Urinary bladder (tissue), 4 donors: Measurements from ENCODE around the gene GRM7. TPM values are rescaled to one million over a fixed set of nuclear protein-coding genes. Genes with fewer than 3 reads are reported as not detected.

Experiments
- DNase-seq: peaks from one replicate; pipeline ENCODE4 v3.0.0-alpha.2; 2015; ENCODE audit errors: extremely low spot score
- H3K27ac ChIP-seq: one replicate; pipeline ENCODE4 v1.5.1; 2013; ENCODE audit warnings: low read depth, mild to moderate bottlenecking, moderate library complexity
- H3K36me3 ChIP-seq: one replicate; pipeline ENCODE4 v1.6.1; 2013; ENCODE audit warnings: mild to moderate bottlenecking, moderate library complexity; ENCODE audit not compliant: insufficient read depth
- H3K4me1 ChIP-seq: one replicate; pipeline ENCODE4 v1.6.1; 2013; ENCODE audit warnings: mild to moderate bottlenecking, moderate library complexity; ENCODE audit not compliant: insufficient read depth
- H3K4me3 ChIP-seq: one replicate; pipeline ENCODE4 v1.5.1; 2013; ENCODE audit warnings: low read depth, low read length
- WGBS: extraction: QIAGEN DNeasy Blood & Tissue Kit; methylation state at CpG from one replicate; pipeline ENCODE4 v1.1.7; 2013; 5-methylcytosine and 5-hydroxymethylcytosine counted together
- polyA plus RNA-seq: library from polyadenylated mRNA; stranded (reverse); fragments of 200-250 nt; gene quantifications from one replicate; pipeline ENCODE4 v1.2.3, GENCODE V29; 2013
- total RNA-seq: library from RNA; depleted of rRNA; stranded (reverse); fragments of >200 nt; gene quantifications from one replicate; pipeline ENCODE4 v1.2.3, GENCODE V29; 2014
- donor health status: healthy with polysubstance abuse.
- donor health status: healthy.

Gene GRM7
- total and polyA plus RNA-seq, 2 donors: 2.3 to 14.6 TPM

DNA sequence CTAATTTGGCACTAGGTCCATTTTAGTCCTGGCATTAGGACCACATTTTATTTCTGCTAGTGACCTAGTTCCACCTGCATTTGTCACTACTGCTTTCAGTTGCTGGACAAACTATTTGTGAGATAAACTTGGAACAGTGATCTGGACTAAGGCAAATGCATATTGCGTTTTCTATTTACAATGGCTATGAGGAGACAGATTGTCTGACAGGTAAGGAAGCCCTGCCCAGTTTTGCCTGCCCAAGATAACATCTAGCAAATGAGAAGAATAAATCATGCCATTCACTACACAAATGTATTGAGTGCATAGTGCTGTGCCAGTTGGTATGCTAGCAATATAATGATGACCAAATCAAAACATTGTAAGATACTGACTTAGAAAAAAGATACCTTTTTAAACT is 245.7 kb downstream of the GRM7 start:
- no peak for DNase-seq
- no peaks in the 10 kb centered on the region for H3K4me1 ChIP-seq
- no peak overlapping the region for H3K4me3 ChIP-seq
- no peak overlapping the region for H3K27ac ChIP-seq
- no peaks in the 10 kb centered on the region for H3K36me3 ChIP-seq
- WGBS: 56% methylated on average over 1 of the region's 1 CpG

DNA sequence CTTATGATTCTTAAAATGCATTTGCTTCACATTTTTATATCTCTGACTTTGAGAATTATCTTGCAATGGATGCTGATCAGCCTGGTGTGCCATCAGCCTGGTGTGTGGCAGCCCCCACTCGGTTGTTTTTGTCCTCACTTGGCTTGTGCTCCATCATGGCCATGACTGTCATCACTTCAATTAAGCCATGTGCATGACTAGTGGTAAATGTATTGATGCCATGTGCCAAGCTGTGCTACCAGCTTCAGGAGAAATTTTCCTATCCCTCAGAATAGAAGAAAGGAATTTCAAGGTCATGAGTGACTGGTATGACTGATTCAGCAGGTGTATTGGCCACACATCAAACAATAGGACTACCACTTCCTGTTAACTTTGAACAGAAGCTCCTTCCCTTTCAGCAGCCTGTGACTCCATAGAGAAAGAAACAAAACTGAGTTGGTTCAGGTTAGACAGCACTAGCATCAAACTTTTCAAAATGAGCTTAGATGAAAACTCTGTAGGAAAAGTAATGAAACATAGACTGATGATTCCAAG is 251.7 kb downstream of the GRM7 start:
- no peak overlapping the region for H3K27ac ChIP-seq
- H3K4me3 ChIP-seq: no peak overlapping the region
- WGBS: 94% methylated on average over 1 of the region's 1 CpG

DNA sequence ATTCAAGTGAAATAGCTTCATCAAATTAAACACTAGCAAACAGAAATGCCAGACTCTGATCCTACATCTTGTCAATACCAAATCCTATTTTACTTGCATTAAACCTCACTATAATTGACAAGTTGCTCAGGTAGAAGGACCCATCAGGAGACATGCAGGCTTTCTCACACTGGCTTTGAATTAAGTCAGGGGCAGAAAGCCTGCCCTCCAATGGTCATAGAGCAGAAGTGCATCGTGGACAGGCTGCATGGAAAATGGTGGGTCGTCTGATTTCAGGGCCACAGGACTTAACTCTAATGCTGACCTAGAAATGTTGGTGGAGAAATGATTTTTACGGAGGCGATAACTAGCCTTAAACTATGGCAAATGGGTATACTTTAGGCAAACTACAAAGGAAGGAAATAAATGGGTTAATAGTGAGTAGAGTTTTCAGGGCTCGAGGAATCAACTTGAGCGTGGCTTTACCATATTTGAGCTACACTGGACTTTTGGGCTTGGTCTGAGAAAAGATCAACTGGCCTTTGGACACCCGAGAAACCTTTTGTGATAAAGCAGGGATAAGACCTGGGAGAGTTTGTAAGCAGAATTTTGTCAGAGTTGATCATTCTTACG is 283.9 kb downstream of the GRM7 start:
- Histone ChIP-seq H3K36me3 (no peaks in the 10 kb centered on the region), H3K4me1 (no peaks in the 10 kb centered on the region), H3K4me3 (no peak overlapping the region), H3K27ac (no peak overlapping the region)
- 77% methylated on average over 8 of the region's 8 CpGs for WGBS
- no peak for DNase-seq

More for the DNA sequence above, 251.7 kb downstream of the GRM7 start:
- DNase-seq: no peak
- Histone ChIP-seq H3K4me1 (peaks cover 1% of the 10 kb centered on the region), H3K36me3 (no peaks in the 10 kb centered on the region)

DNA sequence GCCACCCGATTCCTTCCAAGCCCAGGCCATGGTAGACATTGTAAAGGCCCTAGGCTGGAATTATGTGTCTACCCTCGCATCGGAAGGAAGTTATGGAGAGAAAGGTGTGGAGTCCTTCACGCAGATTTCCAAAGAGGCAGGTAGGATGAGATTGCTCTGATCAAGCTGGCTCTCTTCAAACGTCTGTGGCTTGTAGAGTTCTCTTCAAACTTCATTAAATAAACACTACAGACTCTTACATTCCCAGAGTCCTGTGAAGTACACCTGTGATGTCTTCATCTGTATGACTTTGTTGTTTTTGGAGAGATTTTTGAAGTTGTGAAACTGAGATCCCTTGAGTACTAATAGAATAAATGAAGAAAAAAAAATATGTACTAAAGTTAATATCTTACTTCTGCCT is 285.6 kb downstream of the GRM7 start:
- Histone ChIP-seq H3K36me3 (no peaks in the 10 kb centered on the region), H3K4me1 (no peaks in the 10 kb centered on the region)
- WGBS: 87% methylated on average over 5 of the region's 5 CpGs

GRCh38 chr3:7158516-7158915 is 297.6 kb downstream of the GRM7 start:
- Histone ChIP-seq H3K4me3 (no peak overlapping the region), H3K36me3 (no peaks in the 10 kb centered on the region), H3K27ac (no peak overlapping the region), H3K4me1 (no peaks in the 10 kb centered on the region)
- no peak for DNase-seq
- 95% methylated on average over 2 of the region's 2 CpGs for WGBS

More for the DNA sequence above, 285.6 kb downstream of the GRM7 start:
- H3K4me3 ChIP-seq: no peak overlapping the region
- no peak for DNase-seq
- no peak overlapping the region for H3K27ac ChIP-seq

- DNase-seq: no peak
- Histone ChIP-seq H3K36me3 (no peaks in the 10 kb centered on the region), H3K4me3 (no peak overlapping the region), H3K27ac (no peak overlapping the region), H3K4me1 (no peaks in the 10 kb centered on the region)
- 89% methylated on average over 2 of the region's 2 CpGs for WGBS
These were observed 299.8 kb downstream of the GRM7 start for GRCh38 chr3:7160689-7161088.

GRCh38 chr3:7166460-7166859 is 305.5 kb downstream of the GRM7 start:
- Histone ChIP-seq H3K4me1 (no peaks in the 10 kb centered on the region), H3K27ac (no peak overlapping the region), H3K4me3 (no peak overlapping the region), H3K36me3 (no peaks in the 10 kb centered on the region)
- DNase-seq: no peak
- WGBS: 48% methylated on average over 4 of the region's 4 CpGs

GRCh38 chr3:7171493-7171892 is 310.6 kb downstream of the GRM7 start:
- Histone ChIP-seq H3K36me3 (no peaks in the 10 kb centered on the region), H3K4me3 (no peak overlapping the region), H3K27ac (no peak overlapping the region), H3K4me1 (no peaks in the 10 kb centered on the region)
- WGBS: 72% methylated on average over 4 of the region's 4 CpGs
- no peak for DNase-seq

GRCh38 chr3:7172996-7173395 is 312.1 kb downstream of the GRM7 start:
- WGBS: 83% methylated on average over 4 of the region's 4 CpGs
- no peak for DNase-seq
- no peak overlapping the region for H3K4me3 ChIP-seq
- H3K27ac ChIP-seq: peak overlapping the region; percentile 10
- H3K4me1 ChIP-seq: no peaks in the 10 kb centered on the region
- no peaks in the 10 kb centered on the region for H3K36me3 ChIP-seq

- Histone ChIP-seq H3K36me3 (no peaks in the 10 kb centered on the region), H3K27ac (no peak overlapping the region), H3K4me3 (no peak overlapping the region), H3K4me1 (no peaks in the 10 kb centered on the region)
- WGBS: 72% methylated on average over 1 of the region's 1 CpG
- DNase-seq: no peak
These were observed 327.6 kb downstream of the GRM7 start for GRCh38 chr3:7188551-7188950.

GRCh38 chr3:7190095-7190494 is 329.2 kb downstream of the GRM7 start:
- H3K27ac ChIP-seq: no peak overlapping the region
- H3K36me3 ChIP-seq: no peaks in the 10 kb centered on the region
- no peaks in the 10 kb centered on the region for H3K4me1 ChIP-seq
- no peak overlapping the region for H3K4me3 ChIP-seq
- DNase-seq: no peak
- WGBS: 92% methylated on average over 4 of the region's 4 CpGs

GRCh38 chr3:7193269-7193668 is 332.4 kb downstream of the GRM7 start:
- no peak for DNase-seq
- Histone ChIP-seq H3K27ac (no peak overlapping the region), H3K4me3 (no peak overlapping the region), H3K36me3 (no peaks in the 10 kb centered on the region), H3K4me1 (no peaks in the 10 kb centered on the region)

DNA sequence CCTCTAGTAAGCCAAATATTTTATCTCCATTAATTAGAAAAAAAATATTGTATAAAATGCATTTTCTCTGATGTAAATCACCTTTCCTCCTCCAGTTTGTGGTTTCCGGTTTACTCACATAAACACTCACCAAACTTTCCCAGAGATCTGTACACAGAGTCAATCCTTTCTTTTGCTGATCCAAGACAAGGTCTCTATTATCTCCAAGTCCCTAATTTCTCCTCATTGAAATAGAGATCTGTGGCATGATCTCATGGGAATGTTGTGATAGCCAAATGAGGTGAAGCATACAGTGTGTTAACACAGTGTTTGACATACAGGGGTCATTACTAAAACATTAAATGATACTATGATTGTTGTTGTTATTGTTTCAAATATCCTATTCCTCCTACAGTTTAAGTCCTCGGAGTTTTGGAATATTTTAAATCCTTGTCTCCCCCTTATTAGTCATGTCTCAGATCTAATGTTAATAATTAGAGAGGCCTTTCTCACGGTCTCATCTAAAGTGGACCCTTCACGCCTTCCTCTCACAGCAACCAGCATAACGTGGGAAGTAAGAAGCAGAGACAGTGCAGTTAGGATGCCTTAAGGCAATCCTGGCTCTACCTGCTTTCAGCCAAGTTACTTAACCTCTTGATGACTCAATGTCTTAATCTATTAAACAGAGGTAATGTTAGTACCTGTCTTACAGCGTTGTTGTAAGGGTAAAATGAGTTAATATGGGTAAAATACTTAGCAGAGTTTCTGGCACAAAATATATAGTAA is 333.3 kb downstream of the GRM7 start:
- H3K36me3 ChIP-seq: no peaks in the 10 kb centered on the region
- H3K27ac ChIP-seq: no peak overlapping the region
- 74% methylated on average over 6 of the region's 6 CpGs for WGBS
- no peak overlapping the region for H3K4me3 ChIP-seq
- DNase-seq: no peak
- H3K4me1 ChIP-seq: no peaks in the 10 kb centered on the region

GRCh38 chr3:7195934-7196333 is 335.0 kb downstream of the GRM7 start:
- Histone ChIP-seq H3K4me1 (no peaks in the 10 kb centered on the region), H3K27ac (no peak overlapping the region), H3K36me3 (no peaks in the 10 kb centered on the region), H3K4me3 (no peak overlapping the region)
- 89% methylated on average over 1 of the region's 1 CpG for WGBS
- DNase-seq: no peak
